ENCODE data around the gene DLGAP1.

The DLGAP1 gene

DNA sequence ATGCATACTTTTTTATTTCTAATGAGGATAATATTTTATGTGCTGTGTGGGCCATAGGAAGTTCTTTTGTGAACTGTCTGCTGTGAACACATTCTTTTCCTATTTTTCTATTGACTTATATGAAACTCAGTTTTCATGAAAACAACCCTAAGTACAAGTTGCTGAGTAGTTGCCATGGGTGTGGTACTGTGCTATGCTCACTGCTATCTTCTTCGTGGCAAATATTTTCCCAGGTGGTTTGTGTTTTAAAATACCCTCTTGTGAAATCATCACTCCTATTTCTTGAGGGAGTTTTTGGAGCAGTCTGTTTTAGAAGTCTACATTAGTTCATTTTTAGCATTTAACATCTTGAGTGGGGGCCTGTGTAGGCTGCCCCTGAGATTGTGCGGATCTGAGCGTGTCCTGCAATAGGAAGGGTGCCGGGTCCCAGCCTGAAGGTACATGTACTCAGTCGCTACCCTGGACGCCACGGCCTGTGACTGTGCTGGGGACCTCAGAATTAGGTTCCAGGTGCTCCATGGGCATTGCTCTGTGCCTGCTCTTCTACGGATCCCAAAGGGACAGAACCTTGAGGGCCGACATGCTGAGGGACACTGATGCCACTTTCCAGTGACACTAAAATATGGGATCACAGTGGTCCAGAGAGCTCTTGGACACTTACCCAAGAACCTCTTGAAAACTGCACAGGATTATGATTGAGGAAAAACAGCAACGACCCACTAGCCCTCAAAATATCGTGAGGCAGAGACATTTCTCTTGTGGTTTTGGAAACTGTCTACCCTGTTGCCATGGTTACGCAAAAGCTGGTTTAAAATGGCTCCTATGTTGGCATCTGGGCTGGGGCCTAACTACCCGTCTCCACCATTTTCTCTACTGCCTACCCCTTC, 524.7 kb downstream of the DLGAP1 start:
- no peak overlapping the region for H3K4me3 ChIP-seq
- no peak overlapping the region for H3K27ac ChIP-seq
- no peak for DNase-seq (ENCODE audit: low spot score)
- TF ChIP-seq, protein P1, sequence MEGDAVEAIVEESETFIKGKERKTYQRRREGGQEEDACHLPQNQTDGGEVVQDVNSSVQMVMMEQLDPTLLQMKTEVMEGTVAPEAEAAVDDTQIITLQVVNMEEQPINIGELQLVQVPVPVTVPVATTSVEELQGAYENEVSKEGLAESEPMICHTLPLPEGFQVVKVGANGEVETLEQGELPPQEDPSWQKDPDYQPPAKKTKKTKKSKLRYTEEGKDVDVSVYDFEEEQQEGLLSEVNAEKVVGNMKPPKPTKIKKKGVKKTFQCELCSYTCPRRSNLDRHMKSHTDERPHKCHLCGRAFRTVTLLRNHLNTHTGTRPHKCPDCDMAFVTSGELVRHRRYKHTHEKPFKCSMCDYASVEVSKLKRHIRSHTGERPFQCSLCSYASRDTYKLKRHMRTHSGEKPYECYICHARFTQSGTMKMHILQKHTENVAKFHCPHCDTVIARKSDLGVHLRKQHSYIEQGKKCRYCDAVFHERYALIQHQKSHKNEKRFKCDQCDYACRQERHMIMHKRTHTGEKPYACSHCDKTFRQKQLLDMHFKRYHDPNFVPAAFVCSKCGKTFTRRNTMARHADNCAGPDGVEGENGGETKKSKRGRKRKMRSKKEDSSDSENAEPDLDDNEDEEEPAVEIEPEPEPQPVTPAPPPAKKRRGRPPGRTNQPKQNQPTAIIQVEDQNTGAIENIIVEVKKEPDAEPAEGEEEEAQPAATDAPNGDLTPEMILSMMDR (IDR thresholded peaks at IDR 0.05): no peak

DNA sequence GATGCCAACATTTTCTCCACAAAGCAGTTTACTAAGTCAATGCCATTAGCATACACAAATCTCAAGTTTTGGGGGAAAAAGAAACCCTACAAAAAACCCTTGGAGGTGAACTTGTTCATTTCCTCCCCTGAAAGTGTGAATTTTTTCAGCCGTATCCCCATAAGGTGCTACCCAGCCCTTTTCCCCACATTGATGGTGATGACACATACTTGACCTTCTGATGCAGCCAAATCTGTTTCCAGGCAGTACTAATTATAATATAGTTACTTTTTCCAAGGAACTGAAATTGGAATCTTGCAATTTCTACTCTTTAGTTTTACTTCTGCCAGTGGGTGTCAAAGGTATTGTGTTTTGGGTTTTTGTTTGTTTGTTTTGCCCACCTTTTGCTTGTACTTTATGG, 530.7 kb downstream of the DLGAP1 start:
- H3K4me3 ChIP-seq: no peak overlapping the region
- DNase-seq (ENCODE audit: low spot score): no peak
- TF ChIP-seq, protein P1 (IDR thresholded peaks at IDR 0.05): no peak
- no peak overlapping the region for H3K27ac ChIP-seq

DNA sequence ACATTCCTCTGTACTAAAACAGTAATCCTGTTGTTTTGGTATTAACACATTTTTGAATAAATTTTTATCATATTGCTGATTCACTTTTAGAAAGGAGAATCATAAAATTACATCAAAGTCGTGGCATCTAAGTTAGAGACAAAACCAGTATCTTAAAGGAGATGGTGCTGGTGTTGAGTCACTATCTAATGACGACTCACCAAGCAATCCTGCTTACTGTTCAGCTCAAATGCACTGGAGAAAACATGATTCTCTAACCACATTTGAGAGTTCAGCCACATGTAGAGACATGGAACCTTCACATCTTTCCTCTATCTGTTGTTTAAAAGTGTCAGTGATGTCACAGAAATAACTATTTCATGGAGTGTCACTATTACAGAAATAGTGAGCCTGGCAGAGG, 531.4 kb downstream of the DLGAP1 start:
- TF ChIP-seq, protein P1 (IDR thresholded peaks at IDR 0.05): no peak
- Histone ChIP-seq H3K4me3 (no peak overlapping the region), H3K27ac (no peak overlapping the region)
- DNase-seq (ENCODE audit: low spot score): no peak

DNA sequence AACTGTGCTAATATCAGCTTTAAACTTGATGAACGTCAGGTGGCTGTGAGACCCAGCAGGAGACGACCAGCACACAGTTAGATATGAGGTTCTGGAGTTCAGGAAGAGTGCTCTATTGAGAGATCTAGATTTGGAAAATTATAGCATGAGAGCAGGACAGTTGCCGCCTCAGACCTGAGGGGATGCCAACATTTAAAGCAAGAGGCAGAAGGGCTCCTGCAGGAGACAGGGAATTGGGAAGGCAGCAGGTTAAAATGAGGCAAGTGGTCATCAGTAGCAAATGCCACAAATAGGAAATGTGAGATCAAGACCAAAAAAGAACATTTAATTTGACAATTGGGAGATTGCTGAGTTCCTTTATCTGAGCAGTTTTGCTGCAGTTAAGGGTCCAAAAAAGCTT, 533.3 kb downstream of the DLGAP1 start:
- DNase-seq (ENCODE audit: low spot score): no peak
- TF ChIP-seq, protein P1 (IDR thresholded peaks at IDR 0.05): no peak
- Histone ChIP-seq H3K4me3 (no peak overlapping the region), H3K27ac (no peak overlapping the region)

GRCh38 chr18:3920832-3921231, 534.3 kb downstream of the DLGAP1 start:
- DNase-seq (ENCODE audit: low spot score): no peak
- TF ChIP-seq, protein P1 (IDR thresholded peaks at IDR 0.05): no peak
- Histone ChIP-seq H3K4me3 (no peak overlapping the region), H3K27ac (no peak overlapping the region)

GRCh38 chr18:3919396-3920061, 535.6 kb downstream of the DLGAP1 start:
- Histone ChIP-seq H3K27ac (no peak overlapping the region), H3K4me3 (no peak overlapping the region)
- no peak for DNase-seq (ENCODE audit: low spot score)
- TF ChIP-seq, protein P1 (IDR thresholded peaks at IDR 0.05): no peak
